Measurements from ENCODE around the gene MANSC4. TPM values are rescaled to one million over a fixed set of nuclear protein-coding genes. Genes with fewer than 3 reads are reported as not detected.

Gene MANSC4
- polyA plus RNA-seq, 3 donors, result 0.16 to 0.92 (median 0.44) TPM

DNA sequence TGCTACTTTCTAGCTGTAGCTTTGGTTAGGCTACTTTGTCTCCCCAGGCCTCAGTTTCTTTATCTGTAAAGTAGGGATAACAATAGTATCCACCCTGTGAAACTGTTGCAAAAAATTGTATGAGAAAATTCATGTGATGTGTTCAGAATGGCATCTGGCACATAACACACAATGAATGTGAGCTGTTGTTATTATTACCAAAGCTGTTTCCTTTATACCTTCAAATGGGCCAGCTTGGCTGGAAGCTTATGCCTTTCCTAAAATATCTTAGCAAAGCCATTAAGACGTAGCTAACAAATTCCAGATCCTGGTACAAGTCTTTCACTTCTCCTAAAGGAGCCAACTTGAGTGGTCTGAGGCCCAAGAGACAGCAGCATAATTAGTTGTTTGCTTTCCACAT lies 25.2 kb upstream of the MANSC4 start:
- no peak for DNase-seq (ENCODE audit: extremely low read depth in 1 of 11, low read depth in 9 of 11, low spot score in 4 of 11)

- no peak for DNase-seq (ENCODE audit: extremely low read depth in 1 of 11, low read depth in 9 of 11, low spot score in 4 of 11)
Observed at GRCh38 chr12:27802936-27803335, 22.9 kb upstream of the MANSC4 start.

DNA sequence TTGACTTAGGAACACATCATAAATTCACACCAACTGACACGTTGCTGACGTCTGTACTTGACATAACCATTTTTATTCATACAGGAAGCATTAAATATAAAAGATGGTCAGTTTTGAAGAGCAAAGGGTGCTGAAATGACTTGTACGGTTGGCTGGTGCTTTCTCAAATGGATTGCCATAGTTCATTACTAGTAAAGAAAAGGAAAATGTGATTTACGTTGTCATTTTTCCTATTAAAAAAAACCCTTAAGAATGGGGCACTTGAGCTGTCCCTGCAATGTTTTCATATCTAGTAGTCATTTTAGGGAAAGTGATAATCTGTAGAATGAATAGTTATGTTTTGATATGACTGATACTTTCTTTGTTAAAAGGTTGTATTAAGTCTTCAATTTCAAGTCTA lies 22.5 kb upstream of the MANSC4 start:
- DNase-seq (ENCODE audit: extremely low read depth in 1 of 11, low read depth in 9 of 11, low spot score in 4 of 11), result no peak

GRCh38 chr12:27801630-27802029 lies 21.6 kb upstream of the MANSC4 start:
- no peak for DNase-seq (ENCODE audit: extremely low read depth in 1 of 11, low read depth in 9 of 11, low spot score in 4 of 11)

DNA sequence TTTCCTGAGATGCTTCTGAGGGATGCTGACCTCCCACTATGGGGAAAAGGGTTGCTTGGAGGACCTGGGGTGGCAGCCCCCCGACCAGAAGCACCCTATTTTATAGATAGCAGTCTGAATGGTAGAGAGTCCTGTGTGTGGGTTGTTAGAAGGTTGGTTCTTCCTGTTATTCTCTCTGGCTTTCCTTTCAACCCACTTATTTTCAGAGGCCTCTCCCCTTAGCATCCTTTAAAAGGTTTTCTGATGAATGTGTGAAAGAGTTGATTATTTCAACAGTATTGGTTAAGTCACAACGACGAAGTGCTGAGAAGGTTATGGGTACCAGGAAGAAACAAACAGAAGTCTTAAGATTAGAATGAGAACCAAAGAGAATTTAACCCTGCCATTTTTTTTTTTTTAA lies 20.8 kb upstream of the MANSC4 start:
- no peak for DNase-seq (ENCODE audit: extremely low read depth in 1 of 11, low read depth in 9 of 11, low spot score in 4 of 11)

DNA sequence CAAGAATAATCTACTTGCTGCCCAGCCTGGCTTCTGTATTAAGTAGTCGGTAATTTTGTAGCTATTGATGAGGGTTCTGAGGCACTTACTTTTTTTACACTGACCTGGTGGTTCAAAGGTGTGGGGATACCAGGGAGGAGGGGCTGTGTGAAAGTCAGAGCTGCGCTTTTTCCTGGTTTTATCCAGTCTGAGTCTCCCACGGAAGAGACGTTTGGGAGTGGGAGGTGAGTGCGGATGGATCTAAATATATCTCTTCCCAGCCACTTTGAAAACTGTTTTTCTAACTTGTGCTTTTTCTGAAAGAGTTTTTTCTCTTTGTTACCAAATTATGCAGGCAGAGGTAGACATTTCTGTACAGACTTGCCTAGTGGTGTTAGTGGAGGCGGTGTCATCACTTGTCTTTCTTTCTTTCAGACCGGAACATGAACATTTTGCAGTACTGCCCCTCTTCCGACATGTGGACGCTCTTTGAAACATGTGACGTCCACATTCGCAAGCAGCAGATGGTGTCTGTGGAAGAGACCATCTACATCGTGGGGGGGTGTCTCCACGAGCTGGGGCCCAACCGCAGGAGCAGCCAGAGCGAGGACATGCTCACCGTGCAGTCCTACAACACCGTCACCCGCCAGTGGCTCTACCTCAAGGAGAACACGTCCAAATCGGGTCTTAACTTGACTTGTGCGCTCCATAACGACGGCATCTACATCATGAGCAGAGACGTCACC lies 17.4 kb upstream of the MANSC4 start:
- DNase-seq (ENCODE audit: extremely low read depth in 1 of 11, low read depth in 9 of 11, low spot score in 4 of 11), result no peak

GRCh38 chr12:27796128-27796527 lies 16.1 kb upstream of the MANSC4 start:
- no peak for DNase-seq (ENCODE audit: extremely low read depth in 1 of 11, low read depth in 9 of 11, low spot score in 4 of 11)

- no peak for DNase-seq (ENCODE audit: extremely low read depth in 1 of 11, low read depth in 9 of 11, low spot score in 4 of 11)
Observed at GRCh38 chr12:27794818-27795584, 15.0 kb upstream of the MANSC4 start.

- no peak for DNase-seq (ENCODE audit: extremely low read depth in 1 of 11, low read depth in 9 of 11, low spot score in 4 of 11)
Observed at GRCh38 chr12:27790179-27790578, 10.1 kb upstream of the MANSC4 start.

DNA sequence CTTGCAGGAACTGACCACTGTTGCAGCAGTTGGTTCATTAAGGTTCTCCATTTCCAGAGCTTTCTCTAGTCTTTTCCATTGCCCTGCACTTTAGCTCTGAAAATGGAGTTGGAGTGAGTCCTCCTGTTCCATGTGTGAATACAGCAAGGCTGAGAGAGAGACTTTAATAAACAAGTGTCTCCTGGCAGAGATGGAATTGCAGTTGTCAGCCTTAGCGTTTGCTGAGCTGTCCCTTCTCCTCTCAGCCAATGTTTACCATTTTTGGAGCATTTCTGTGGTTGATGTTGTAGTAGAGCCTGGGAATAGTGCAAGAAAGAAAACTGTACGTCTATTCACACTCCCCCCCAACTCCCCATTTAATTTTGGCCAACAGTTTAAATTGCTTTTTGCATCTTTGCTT lies 7.5 kb upstream of the MANSC4 start:
- no peak for DNase-seq (ENCODE audit: extremely low read depth in 1 of 11, low read depth in 9 of 11, low spot score in 4 of 11)

- DNase-seq (ENCODE audit: extremely low read depth in 1 of 11, low read depth in 9 of 11, low spot score in 4 of 11), result no peak
Observed at GRCh38 chr12:27785882-27786570, 6.0 kb upstream of the MANSC4 start.

- no peak for DNase-seq (ENCODE audit: extremely low read depth in 1 of 11, low read depth in 9 of 11, low spot score in 4 of 11)
Observed at GRCh38 chr12:27782481-27782880, 2.4 kb upstream of the MANSC4 start.

GRCh38 chr12:27781680-27782079 lies 1.6 kb upstream of the MANSC4 start:
- peak in 1 of 11 donors; percentile 16 for DNase-seq (ENCODE audit: extremely low read depth in 1 of 11, low read depth in 9 of 11, low spot score in 4 of 11)

GRCh38 chr12:27780612-27781408 lies 774 bp upstream of the MANSC4 start:
- DNase-seq (ENCODE audit: extremely low read depth in 1 of 11, low read depth in 9 of 11, low spot score in 4 of 11), result peak in 6 of 11 donors; percentile 14 to 32 (median 23)

DNA sequence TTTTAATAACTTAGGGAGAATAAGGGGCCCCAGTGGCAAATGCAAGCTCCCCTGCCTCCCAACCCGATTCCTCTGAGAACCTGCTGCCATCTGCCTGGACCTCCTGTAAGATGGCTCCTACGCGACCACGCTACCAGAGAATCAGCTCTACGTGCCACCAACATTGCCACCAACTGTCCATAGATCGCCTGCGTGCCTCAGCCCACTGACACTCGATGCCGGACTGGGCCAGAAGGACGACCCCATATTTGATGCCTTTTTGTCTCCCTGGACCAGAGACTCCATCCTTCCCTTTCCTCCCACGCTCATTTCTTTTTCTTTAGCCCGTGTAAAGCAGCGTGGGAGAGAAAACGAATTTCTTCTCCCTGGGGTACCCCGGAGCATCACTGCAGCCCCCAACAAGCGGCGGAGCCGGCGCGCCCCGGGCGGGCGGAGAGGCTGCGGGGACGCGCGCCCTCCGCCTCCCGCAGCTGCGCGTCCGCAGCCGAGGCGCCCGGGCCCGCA lies 568 bp downstream of the MANSC4 start:
- DNase-seq (ENCODE audit: extremely low read depth in 1 of 11, low read depth in 9 of 11, low spot score in 4 of 11), result peak in 4 of 11 donors; percentile 24 to 26 (median 24)

- no peak for DNase-seq (ENCODE audit: extremely low read depth in 1 of 11, low read depth in 9 of 11, low spot score in 4 of 11)
Observed at GRCh38 chr12:27778206-27778605, 1.8 kb downstream of the MANSC4 start.

DNA sequence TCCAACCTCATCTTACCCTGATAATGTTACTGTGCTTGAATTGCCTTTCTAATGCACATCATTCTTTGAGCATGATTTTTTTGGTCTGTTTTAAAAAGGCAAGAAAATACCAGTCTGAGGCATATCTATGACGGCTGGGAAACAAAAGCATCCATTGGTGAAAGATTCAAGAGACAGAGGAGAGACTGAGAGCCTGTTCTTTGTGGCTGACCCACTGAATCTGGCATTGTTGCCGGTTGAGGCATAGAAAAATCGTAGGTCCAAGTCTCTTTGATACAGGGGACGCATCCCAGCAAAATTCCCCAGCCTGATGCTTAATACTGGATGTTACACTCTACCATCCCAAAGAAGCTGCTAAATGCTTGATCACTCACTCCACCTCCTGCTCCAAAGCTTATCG lies 2.9 kb downstream of the MANSC4 start:
- DNase-seq (ENCODE audit: extremely low read depth in 1 of 11, low read depth in 9 of 11, low spot score in 4 of 11), result no peak

DNA sequence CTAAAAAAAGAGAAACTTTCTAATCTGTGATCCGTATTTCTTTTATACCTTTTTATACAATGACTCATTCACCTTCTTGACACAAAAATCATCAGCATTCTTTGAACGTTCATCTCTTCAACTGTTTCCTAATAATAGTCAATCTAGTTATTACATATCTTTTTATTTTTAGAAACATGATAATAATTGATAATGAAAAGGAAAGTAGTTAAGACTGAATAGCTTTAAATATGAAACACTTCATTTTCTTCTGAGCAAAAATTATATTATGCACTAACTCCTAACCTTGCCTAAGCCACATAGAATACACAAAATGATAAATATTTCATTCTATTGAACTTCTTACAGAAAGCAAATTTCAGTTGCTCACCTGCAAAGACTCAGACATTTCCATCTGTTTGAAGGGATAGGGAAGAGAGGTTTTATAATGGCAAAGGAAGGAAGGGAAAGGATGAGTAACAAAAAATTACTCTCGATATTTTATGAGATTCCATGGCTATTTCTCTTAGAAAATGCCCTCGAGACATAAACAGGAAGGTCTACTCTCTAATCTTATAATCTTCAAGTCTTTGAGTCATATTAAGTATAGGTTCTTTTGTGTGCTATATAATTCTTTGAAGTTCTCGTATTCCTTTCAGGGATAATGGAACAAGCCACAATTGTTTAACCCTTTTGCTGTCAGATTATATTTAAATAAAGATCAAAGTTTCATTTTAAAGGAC lies 7.5 kb downstream of the MANSC4 start:
- no peak for DNase-seq (ENCODE audit: extremely low read depth in 1 of 11, low read depth in 9 of 11, low spot score in 4 of 11)
